Stimulated activated CD4-positive, alpha-beta T cell treated with anti-CD3 and anti-CD28 coated beads, Interleukin-12 subunit alpha, Interleukin-12 subunit beta, amount 100 ng/mL, for 4 hours (primary cell): ENCODE results near the gene C16orf92.
"Not testable (repeated sequence)": the region's sequence is repeated elsewhere in the genome, so short reads cannot be mapped to it uniquely, and the experiment has no call there.

ENCODE experiments used
- DNase-seq: peaks from one replicate; pipeline ENCODE4 v3.0.0-alpha.2; 2020

C16orf92 gene

GRCh38 chr16:30005341-30006094 is 17.5 kb upstream of the C16orf92 start:
- peak; percentile 31 for DNase-seq

- DNase-seq, result no peak
Measured at GRCh38 chr16:30006095-30006473, 16.9 kb upstream of the C16orf92 start.

DNA sequence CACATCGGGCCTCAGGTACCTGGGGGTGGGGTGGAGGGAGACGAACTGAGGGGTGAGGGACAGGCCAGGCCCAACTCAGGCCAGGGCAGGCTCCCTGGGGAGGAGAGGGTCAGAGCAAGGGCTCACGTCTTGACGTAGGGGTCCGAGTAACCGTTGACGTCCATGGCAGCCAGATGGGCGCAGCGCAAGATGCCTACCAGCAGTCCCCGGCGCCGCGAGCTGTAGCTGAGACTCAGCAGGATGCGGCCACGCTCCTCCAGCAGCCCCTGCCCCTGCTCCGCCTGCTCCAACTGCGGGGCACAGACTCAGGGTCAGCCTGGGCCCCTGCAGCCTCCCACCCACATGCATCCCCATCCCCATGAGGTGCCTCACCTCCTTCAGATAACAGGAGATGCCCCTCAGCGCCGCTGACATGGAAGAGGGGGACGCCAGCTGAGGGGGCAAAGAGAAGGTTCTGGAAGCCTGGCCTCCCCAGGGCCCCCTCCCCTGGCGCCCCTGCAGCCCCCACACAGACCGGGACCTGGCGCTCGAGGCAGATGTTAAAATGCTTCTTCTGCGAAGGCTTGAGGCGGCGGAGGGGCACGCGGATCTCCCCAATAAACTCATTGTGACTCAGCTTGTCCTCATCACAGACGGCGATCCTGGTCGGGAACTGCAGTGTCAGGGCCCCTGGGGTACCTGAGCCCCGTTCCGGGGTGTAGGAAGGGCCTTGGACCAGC is 16.2 kb upstream of the C16orf92 start:
- no peak for DNase-seq

- DNase-seq, result no peak
Measured at GRCh38 chr16:30007378-30007895, 15.6 kb upstream of the C16orf92 start.

DNA sequence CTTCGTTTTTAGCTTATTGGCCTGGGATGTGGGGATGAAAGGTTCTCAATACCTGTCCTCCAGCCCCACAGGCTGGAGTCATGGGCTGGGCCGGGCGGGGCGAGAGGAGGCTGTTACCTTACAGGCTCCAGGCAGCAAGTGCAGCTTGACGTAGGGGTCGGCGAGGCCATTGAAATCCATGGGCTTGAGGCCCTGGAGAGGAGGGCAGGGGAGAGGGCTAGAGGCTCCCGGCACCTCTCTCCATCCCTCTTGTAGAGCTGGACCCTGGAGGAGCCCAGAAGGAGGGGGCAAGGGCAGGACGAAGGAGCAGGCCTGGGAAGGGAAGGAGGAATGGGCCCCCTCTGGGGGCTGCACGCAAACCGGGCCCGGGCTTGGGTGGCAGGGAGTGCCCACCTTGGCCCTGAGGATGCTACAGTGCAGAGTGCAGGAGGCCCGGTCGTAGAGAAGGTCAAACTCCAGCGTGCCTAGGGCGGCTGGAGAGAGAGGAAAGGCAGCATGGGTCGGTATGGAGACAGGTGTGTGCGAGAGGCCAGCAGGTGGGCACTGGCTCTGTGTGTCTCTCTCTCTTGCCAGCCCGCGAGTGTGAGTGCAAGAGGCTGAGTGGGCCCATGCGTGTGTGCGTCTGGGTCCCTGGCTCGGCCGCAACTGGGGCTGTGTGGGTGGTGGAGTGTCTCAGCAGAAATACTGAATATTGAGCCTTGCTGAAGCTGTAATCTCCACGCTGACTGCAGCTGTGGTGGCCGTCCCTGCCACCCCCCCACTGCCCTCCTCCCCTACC is 13.7 kb upstream of the C16orf92 start:
- DNase-seq, result no peak

GRCh38 chr16:30009990-30010843 is 12.8 kb upstream of the C16orf92 start:
- no peak for DNase-seq

DNA sequence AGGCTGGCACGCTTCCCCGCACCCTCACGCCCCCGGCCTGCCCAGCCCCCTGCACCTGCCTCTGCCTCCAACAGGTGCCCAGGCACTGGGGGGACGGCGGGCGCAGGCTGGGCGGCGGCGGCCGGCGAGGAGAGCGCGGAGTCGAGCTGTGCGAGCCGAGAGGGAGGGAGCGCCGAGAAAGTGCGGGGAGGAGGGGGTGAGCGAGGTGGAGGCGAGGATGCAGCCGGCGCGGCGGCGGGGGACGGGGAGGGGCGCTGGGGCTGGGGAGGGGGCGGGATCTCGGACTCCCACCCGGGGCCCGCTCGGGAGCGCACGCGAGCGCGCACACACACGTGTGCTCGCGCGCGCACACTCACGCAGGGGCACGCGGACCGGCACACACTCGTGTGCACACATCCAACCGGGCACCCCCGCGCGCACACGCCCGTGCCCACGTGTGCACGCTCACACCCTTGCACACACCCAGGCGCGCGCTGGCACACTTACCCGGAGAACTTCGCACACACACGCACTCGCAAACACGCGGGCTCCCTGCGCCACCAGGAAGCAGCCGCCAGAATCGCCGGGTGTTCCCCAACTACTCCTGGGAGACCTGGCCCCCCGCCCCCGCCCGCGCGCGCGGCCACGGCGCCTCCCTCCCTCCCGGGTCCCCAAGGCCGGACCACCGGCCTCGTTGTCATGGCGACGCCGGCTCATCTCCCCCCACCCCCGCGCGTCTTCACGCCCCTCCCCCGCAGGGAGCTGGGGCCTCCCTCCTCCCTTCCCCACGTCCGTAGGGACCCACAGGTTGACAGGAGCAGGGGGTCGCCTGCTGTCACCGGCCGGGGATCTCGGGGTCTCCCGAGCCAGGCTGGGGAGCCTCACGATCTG is 11.9 kb upstream of the C16orf92 start, which contains the start of gene DOC2A:
Gene DOC2A (minus strand): TSS at position 184 of the 870 bp plus-strand sequence. CDS start 805 bp downstream, outside the sequence.
- peak; percentile 40 for DNase-seq

DNA sequence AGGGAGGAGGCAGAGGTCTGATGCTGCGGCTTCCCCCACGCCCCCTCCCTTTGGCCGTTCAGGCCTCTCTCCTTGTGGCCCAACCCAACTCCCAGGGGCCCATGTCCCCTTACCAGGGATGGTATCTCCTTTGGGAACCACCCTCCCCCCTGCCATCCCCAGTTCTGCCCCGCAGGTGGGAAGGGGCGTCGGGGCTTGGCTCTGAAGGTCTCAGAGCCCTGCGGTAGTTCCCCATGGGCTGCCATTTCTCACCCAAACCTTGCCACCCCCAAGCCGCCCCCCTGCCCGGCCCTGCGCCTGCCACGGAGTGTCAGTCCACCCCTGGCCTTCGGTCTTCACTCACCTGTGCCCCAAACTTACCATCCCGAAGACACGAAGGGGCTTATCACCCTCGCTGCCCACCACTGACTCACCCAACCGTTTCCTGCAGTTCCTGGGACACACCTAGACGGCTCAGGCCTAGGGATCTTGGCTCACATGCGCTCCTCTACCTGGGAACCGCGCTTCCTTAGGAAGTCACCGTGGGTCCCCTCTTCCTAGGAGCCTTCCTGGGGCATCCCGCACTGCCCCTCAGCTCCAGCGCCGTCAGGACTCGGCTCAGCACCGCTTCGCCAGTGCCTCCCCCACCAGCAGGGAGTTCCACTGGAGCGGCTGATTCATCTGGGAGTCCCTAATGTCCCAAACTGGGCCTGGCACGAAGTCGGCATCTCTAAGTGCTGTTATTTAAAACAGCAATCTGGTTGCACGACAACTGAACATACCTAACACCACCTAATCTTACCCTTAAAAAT is 11.1 kb upstream of the C16orf92 start:
- DNase-seq, result no peak

DNA sequence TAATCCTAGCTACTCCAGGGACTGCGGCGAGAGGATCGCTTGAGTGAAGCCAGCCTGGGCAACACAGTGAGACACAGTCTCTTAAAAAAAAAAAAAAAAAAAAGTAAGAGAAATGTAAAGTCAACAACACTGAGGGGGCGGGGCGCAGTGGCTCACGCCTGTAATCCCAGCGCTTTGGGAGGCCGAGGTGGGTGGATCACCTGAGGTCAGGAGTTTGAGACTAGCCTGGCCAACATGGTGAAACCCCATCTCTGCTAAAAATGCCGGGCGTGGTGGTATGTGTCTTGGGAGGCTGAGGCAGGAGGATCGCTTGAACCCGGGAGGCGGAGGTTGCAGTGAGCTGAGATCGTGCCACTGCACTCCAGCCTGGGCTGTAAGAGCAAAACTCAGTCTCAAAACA is 10.4 kb upstream of the C16orf92 start:
- not testable (repeated sequence) for DNase-seq

- DNase-seq, result not testable (repeated sequence)
Measured at GRCh38 chr16:30015450-30015849, 7.5 kb upstream of the C16orf92 start.

DNA sequence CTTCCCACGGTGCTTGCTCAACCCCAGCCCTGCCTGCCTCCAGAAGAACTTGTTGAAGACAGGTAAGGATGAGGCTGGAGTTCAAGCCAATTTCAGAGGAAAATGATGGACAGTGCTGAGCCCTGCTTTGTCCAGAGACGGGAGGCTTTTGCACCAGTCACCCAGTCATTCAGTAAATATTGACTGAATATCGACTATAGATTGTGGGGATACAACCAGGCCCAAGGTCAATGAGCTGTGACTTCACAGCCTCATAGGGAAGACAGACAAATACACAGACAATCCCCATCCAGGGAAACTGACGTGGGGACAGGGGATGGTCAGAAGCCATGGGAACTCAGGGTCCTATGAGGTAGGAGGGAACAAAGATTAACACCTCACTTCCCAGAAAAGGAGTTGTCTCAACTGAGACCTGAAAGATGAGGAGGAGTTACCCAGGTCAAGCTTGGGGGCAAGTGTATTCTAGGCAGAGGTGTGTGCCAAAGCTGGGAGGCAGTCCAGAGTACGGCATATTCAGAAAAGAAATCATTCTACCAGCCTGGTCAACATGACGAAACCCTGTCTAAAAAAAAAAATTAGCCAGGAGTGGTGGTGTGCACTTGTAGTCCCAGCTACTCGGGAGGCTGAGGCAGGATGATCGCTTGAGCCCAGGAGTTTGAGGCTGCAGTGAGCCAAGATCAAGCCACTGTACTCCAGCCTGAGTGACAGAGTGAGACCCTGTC is 6.3 kb upstream of the C16orf92 start:
- DNase-seq, result no peak

DNA sequence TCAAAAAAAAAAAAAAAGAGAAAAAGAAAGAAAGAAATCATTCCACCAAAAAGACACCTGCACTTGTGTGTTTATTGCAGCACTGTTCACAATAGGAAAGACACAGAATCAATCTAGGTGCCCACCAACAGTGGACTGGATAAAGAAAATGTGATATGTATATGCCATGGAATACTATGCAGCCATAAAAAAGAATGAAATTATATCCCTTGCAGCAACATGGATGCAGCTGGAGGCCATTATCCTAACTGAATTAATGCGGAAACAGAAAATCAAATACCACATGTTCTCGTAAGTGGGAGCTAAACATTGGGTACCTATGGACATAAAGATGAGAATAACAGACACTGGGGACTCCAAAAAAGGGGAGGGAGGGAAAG is 5.7 kb upstream of the C16orf92 start:
- DNase-seq, result no peak

- DNase-seq, result not testable (repeated sequence)
Measured at GRCh38 chr16:30017937-30018336, 5.1 kb upstream of the C16orf92 start.

- no peak for DNase-seq
Measured at GRCh38 chr16:30018731-30019158, 4.3 kb upstream of the C16orf92 start.

DNA sequence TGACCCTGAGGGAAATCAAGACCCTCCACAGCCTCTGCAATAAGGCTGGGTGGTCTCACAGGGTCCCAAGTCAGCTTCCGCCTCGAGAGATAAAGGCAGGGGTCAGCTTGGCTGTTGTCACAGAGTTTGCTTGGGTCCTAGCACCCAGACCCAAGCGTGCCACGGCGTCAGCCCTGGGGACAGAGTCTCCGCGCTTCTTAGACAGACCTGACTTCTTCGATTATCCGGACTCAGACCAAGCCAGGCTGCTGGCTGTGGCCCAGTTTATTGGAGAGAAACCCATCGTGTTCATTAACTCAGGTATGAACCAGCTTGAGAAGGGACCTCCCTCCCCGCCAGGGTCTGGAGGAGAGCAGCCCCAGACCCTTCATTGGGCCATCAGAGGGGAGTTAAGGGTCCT is 588 bp downstream of the C16orf92 start:
- no peak for DNase-seq

DNA sequence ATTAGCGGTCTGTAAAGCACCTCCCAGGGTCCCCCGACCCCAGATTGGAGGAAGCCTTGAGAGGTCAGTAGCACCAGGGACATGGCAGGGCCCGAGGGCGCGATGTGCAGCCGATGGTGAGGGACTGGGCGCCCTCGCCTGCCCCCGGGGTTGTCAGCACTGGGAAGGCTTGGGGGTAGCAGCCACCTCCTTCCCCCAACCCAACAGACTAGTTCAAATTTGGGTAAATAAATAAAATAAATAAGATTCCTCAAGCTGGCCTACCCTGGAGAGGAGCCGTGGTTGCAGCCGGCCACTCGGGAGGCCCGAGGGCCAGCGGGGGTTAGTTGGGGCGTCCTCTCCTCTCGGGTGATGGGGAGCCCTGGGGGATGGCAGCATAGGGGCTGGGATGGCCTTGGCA is 1.5 kb downstream of the C16orf92 start:
- DNase-seq, result no peak

GRCh38 chr16:30025156-30025555 is 2.2 kb downstream of the C16orf92 start:
- no peak for DNase-seq

- DNase-seq, result no peak
Measured at GRCh38 chr16:30025574-30025973, 2.6 kb downstream of the C16orf92 start.

DNA sequence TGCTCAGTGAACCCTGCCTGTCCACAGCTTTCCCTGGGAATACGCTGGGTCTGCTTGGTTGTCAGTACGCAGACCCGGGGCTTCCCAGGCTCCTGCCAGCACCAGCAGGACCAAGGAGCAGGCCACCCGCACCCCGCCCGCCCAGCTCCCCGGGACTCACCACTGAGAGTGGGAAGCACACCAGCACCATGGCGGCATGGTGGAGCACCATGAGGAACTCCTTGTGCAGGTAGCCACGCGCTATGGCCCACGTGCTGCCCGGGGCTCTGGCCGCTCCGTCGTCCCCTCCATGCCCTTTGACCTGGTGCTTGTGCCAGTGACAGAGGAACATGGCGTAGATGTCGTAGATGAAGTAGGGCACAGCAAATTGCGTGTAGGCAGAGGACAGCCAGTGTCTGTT is 3.5 kb downstream of the C16orf92 start:
- no peak for DNase-seq
